Upper lobe of left lung (tissue), 6 donors: ENCODE results near the gene PSMA7. TPM values are rescaled to one million over a fixed set of nuclear protein-coding genes. Genes with fewer than 3 reads are reported as not detected.

Source experiments
- ATAC-seq, 2 donors: fragments of 200-7000 bp; cut with Tn5 transposase; one replicate each; pipeline ENCODE4 v1.9.1; 2022; ENCODE audit warnings: mild to moderate bottlenecking in 2 of 2, moderate library complexity in 2 of 2; ENCODE audit not compliant: low FRiP score in 2 of 2
- DNase-seq, 2 donors: peaks; one replicate each; pipeline ENCODE4 v3.0.0-alpha.2; 2019 to 2020
- H3K27ac ChIP-seq, 4 donors: fragments of 200-600 bp; sonication (generic); one replicate each; pipeline ENCODE4 v1.5.1; 2016 to 2019
- H3K27me3 ChIP-seq, 4 donors: fragments of 200-600 bp; sonication (generic); one replicate each; pipeline ENCODE4 v1.5.1; 2017 to 2019
- H3K36me3 ChIP-seq, 4 donors: fragments of 200-600 bp; sonication (generic); one replicate each; pipeline ENCODE4 v1.5.1; 2016 to 2019
- H3K4me1 ChIP-seq, 4 donors: fragments of 200-600 bp; sonication (generic); one replicate each; pipeline ENCODE4 v1.5.1; 2018 to 2019
- H3K4me3 ChIP-seq, 4 donors: fragments of 200-600 bp; sonication (generic); one replicate each; pipeline ENCODE4 v1.5.1; 2017 to 2019; ENCODE audit warnings: mild to moderate bottlenecking in 2 of 4, moderate library complexity in 1 of 4
- H3K9me3 ChIP-seq, 4 donors: fragments of 200-600 bp; sonication (generic); one replicate each; pipeline ENCODE4 v1.5.1; 2018 to 2019
- CTCF ChIP-seq, 6 experiments: fragments of 450-650 bp in 4 of 6; fragments of 200-600 bp in 2 of 6; sonication (generic) in 2 of 6; IDR thresholded peaks; one replicate each; pipeline ENCODE4 v1.5.1; 2016 to 2019; ENCODE audit warnings: antibody characterized with exemption in 6 of 6
- EP300 ChIP-seq, 4 donors: sonication (generic); formaldehyde crosslinking; IDR thresholded peaks; one replicate each; pipeline ENCODE4 v1.5.1; 2017; ENCODE audit warnings: antibody characterized with exemption in 4 of 4, control low read depth in 2 of 4
- POLR2A ChIP-seq, 4 donors: fragments of 450-650 bp; IDR thresholded peaks; one replicate each; pipeline ENCODE4 v1.5.1; 2016 to 2017; ENCODE audit warnings: antibody characterized with exemption in 4 of 4, mild to moderate bottlenecking in 2 of 4
- POLR2AphosphoS5 ChIP-seq, 2 donors: sonication (generic); formaldehyde crosslinking; IDR thresholded peaks; one replicate each; pipeline ENCODE4 v1.5.1; 2017; ENCODE audit warnings: antibody characterized with exemption in 2 of 2
- WGBS, 2 donors: methylation state at CpG; one replicate each; pipeline ENCODE4 v1.1.5; 2017 to 2018; 5-methylcytosine and 5-hydroxymethylcytosine counted together
- total RNA-seq, 6 donors: library from RNA; depleted of rRNA in 4 of 6; stranded (reverse); fragments of >200 nt in 4 of 6; gene quantifications; one replicate each; pipeline versions ENCODE4 v1.1.0 to v1.2.1, GENCODE V29; 2016 to 2021
- donor health status: DM: no; HTN: no; CAD: no; lungs with moderate emphysema.
- donor health status: DM: no; HTN: yes; CAD: no; lungs with severe emphysema.

PSMA7 gene
- total RNA-seq, 6 donors from 2014 or later = 186 to 317 (median 240) TPM

GRCh38 chr20:62157387-62158087, 14.3 kb upstream of the PSMA7 start:
- TF ChIP-seq EP300 (IDR thresholded peaks at IDR 0.05) (no peak), CTCF (IDR thresholded peaks at IDR 0.05) (no peak)
- DNase-seq (peak in 1 of 2 donors; percentile 53), ATAC-seq (peak in 1 of 2 donors; percentile 11)
- peaks cover 0 to 43% (median 26%) of the 10 kb centered on the region in 4 donors for H3K36me3 ChIP-seq
- no peak overlapping the region for H3K27ac ChIP-seq
- no peaks in the 10 kb centered on the region for H3K27me3 ChIP-seq
- no peak overlapping the region for H3K4me3 ChIP-seq
- H3K4me1 ChIP-seq = peaks cover 0 to 10% (median 1%) of the 10 kb centered on the region in 4 donors
- H3K9me3 ChIP-seq = no peaks in the 10 kb centered on the region
- 79 to 86% methylated on average over 17 to 22 of the region's 25 CpGs for WGBS, 2 donors

- ATAC-seq = peak; percentile 75 to 85
- peak; percentile 51 to 85 for DNase-seq
Measured at GRCh38 chr20:62156592-62157386, 13.6 kb upstream of the PSMA7 start.

GRCh38 chr20:62156254-62156556, 13.0 kb upstream of the PSMA7 start:
- no peak for ATAC-seq
- Histone ChIP-seq H3K4me1 (peaks cover 0 to 10% (median 1%) of the 10 kb centered on the region in 4 donors), H3K36me3 (peaks cover 0 to 32% (median 15%) of the 10 kb centered on the region in 4 donors), H3K4me3 (no peak overlapping the region), H3K9me3 (no peaks in the 10 kb centered on the region), H3K27me3 (no peaks in the 10 kb centered on the region), H3K27ac (no peak overlapping the region)
- 90 to 97% methylated on average over 3 of the region's 3 CpGs for WGBS, 2 donors
- no peak for DNase-seq
- TF ChIP-seq POLR2AphosphoS5 (IDR thresholded peaks at IDR 0.05) = no peak
- TF ChIP-seq POLR2A (IDR thresholded peaks at IDR 0.05) = no peak
- TF ChIP-seq EP300 (IDR thresholded peaks at IDR 0.05) = no peak
- TF ChIP-seq CTCF (IDR thresholded peaks at IDR 0.05) = no peak

More at GRCh38 chr20:62156592-62157386, 13.6 kb upstream of the PSMA7 start:
- Histone ChIP-seq H3K4me1 (peaks cover 0 to 10% (median 1%) of the 10 kb centered on the region in 4 donors), H3K36me3 (peaks cover 0 to 38% (median 21%) of the 10 kb centered on the region in 4 donors), H3K4me3 (no peak overlapping the region), H3K9me3 (no peaks in the 10 kb centered on the region), H3K27me3 (no peaks in the 10 kb centered on the region), H3K27ac (no peak overlapping the region)
- WGBS, 2 donors = 59 to 75% methylated on average over 8 to 18 of the region's 24 CpGs
- TF ChIP-seq POLR2AphosphoS5 (IDR thresholded peaks at IDR 0.05) (no peak), CTCF (IDR thresholded peaks at IDR 0.05) (peak; percentile 58 to 72 (median 66))

- Histone ChIP-seq H3K27ac (no peak overlapping the region), H3K4me3 (no peak overlapping the region), H3K9me3 (no peaks in the 10 kb centered on the region), H3K4me1 (peaks cover 0 to 10% (median 1%) of the 10 kb centered on the region in 4 donors), H3K27me3 (no peaks in the 10 kb centered on the region), H3K36me3 (peaks cover 0 to 27% (median 10%) of the 10 kb centered on the region in 4 donors)
- DNase-seq (no peak), ATAC-seq (no peak)
- TF ChIP-seq CTCF (IDR thresholded peaks at IDR 0.05) (no peak), EP300 (IDR thresholded peaks at IDR 0.05) (no peak), POLR2A (IDR thresholded peaks at IDR 0.05) (no peak), POLR2AphosphoS5 (IDR thresholded peaks at IDR 0.05) (no peak)
- 91 to 96% methylated on average over 28 to 29 of the region's 29 CpGs for WGBS, 2 donors
Measured at GRCh38 chr20:62155428-62156253, 12.4 kb upstream of the PSMA7 start.
